ES-I3 (cell line): Measurements from ENCODE around the gene CCDC43.
"Not testable (repeated sequence)": the region's sequence is repeated elsewhere in the genome, so short reads cannot be mapped to it uniquely, and the experiment has no call there.

Source experiments
- H3K36me3 ChIP-seq: 2 replicates; pipeline ENCODE4 v1.6.1; 2013; ENCODE audit warnings: mild to moderate bottlenecking, low read length, control low read depth, moderate library complexity; ENCODE audit not compliant: insufficient read depth
- H3K4me1 ChIP-seq: 2 replicates; pipeline ENCODE4 v1.6.1; 2013; ENCODE audit warnings: mild to moderate bottlenecking, control low read depth, low read length; ENCODE audit not compliant: insufficient read depth
- H3K9ac ChIP-seq: 2 replicates; pipeline ENCODE4 v1.6.1; 2013; ENCODE audit warnings: low read depth, mild to moderate bottlenecking, low read length, moderate library complexity
- H3K9me3 ChIP-seq: 2 replicates; pipeline ENCODE4 v1.6.1; 2013; ENCODE audit warnings: mild to moderate bottlenecking, low read length, moderate library complexity; ENCODE audit not compliant: control insufficient read depth, insufficient read depth

CCDC43 gene

DNA sequence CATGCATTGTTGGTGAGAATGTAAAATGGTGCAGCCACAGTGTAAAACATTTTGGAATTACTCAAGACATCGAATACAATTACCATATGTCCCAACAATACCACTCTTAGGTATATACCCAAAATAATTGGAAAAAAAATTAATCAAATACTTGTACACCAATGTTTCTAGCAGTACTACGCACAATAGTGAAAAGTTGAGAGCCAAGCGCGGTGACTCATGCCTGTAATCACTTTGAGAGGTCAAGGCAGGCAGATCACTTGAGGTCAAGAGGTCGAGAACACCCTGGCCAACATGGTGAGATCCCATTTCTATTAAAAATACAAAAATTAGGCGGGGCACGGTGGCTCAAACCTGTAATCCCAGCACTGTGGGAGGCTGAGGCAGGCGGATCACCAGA, 36.8 kb downstream of the CCDC43 start:
- Histone ChIP-seq H3K36me3 (no peaks in the 10 kb centered on the region), H3K9ac (no peak overlapping the region), H3K4me1 (no peaks in the 10 kb centered on the region), H3K9me3 (peaks cover 5% of the 10 kb centered on the region; the same call in 1 of the 2 replicates)

DNA sequence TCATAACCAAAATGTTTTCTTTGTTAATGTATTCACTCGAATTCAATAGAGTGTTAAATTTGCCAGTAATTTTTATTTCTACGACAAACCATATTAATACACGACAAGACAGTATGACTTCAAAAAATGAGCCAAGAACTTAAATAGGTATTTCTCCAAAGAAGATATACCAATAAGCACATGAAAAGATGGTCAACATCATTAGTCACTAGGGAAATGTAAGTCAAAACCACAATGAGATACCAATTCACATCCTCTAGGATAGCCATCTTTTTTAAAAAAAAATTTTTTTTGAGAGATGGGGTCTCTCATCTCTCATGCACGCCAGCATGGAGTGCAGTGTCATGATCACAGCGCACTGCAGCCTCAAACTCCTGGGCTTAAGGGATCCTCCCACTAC, 38.3 kb downstream of the CCDC43 start:
- no peak overlapping the region for H3K9ac ChIP-seq

DNA sequence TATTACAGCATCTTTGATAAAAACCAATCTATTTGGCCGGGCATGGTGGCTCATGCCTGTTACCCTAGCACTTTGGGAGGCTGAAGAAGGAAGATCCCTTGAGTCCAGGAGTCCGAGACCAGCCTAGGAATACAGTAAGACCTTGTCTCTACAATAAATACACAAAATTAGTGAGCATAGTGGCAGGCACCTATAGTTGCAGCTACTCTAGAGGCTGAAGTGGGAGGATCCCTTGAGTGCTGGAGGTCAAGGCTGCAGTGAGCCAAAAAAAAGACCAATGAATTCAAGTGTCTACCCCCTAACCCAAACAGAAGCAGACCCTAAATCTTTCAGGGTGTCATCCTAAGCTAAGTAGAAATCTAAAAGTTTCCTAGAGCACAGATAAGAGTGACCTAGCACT, 40.6 kb downstream of the CCDC43 start:
- H3K4me1 ChIP-seq: no peaks in the 10 kb centered on the region

More for the DNA sequence above, 38.3 kb downstream of the CCDC43 start:
- no peaks in the 10 kb centered on the region for H3K4me1 ChIP-seq
- H3K9me3 ChIP-seq: peaks cover 5% of the 10 kb centered on the region; the same call in 1 of the 2 replicates
- no peaks in the 10 kb centered on the region for H3K36me3 ChIP-seq

DNA sequence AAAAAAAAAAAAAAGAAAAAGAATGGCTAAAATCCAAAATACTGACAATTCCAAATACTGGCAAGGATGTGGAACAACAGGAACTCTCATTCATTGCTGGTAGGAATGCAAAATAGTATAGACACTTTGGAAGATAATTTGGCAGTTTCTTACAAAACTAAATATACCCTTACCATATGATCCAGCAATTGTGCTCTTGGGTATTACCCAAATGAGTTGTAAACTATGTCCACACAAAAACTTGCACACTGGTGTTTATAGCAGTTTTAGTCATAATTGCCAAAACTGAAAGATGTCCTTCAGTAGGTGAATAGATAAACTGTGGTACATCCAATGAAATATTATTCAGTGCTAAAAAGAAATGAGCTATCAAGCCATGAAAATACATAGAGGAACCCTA, 41.8 kb downstream of the CCDC43 start:
- no peak overlapping the region for H3K9ac ChIP-seq
- H3K36me3 ChIP-seq: no peaks in the 10 kb centered on the region
- no peaks in the 10 kb centered on the region for H3K9me3 ChIP-seq
- H3K4me1 ChIP-seq: no peaks in the 10 kb centered on the region

More for the DNA sequence above, 40.6 kb downstream of the CCDC43 start:
- no peaks in the 10 kb centered on the region for H3K36me3 ChIP-seq
- no peaks in the 10 kb centered on the region for H3K9me3 ChIP-seq
- H3K9ac ChIP-seq: no peak overlapping the region

GRCh38 chr17:44646280-44646679, 43.3 kb downstream of the CCDC43 start:
- H3K9ac ChIP-seq: no peak overlapping the region
- H3K4me1 ChIP-seq: no peaks in the 10 kb centered on the region
- no peaks in the 10 kb centered on the region for H3K36me3 ChIP-seq
- no peaks in the 10 kb centered on the region for H3K9me3 ChIP-seq

GRCh38 chr17:44645341-44645740, 44.2 kb downstream of the CCDC43 start:
- H3K4me1 ChIP-seq: no peaks in the 10 kb centered on the region
- no peaks in the 10 kb centered on the region for H3K9me3 ChIP-seq
- no peaks in the 10 kb centered on the region for H3K36me3 ChIP-seq
- no peak overlapping the region for H3K9ac ChIP-seq

- Histone ChIP-seq H3K4me1 (no peaks in the 10 kb centered on the region), H3K9ac (no peak overlapping the region), H3K9me3 (no peaks in the 10 kb centered on the region), H3K36me3 (no peaks in the 10 kb centered on the region)
These were observed 46.7 kb downstream of the CCDC43 start for GRCh38 chr17:44642834-44643233.

- Histone ChIP-seq H3K4me1 (no peaks in the 10 kb centered on the region), H3K9me3 (no peaks in the 10 kb centered on the region), H3K36me3 (no peaks in the 10 kb centered on the region), H3K9ac (no peak overlapping the region)
These were observed 52.5 kb downstream of the CCDC43 start for GRCh38 chr17:44637066-44637465.

DNA sequence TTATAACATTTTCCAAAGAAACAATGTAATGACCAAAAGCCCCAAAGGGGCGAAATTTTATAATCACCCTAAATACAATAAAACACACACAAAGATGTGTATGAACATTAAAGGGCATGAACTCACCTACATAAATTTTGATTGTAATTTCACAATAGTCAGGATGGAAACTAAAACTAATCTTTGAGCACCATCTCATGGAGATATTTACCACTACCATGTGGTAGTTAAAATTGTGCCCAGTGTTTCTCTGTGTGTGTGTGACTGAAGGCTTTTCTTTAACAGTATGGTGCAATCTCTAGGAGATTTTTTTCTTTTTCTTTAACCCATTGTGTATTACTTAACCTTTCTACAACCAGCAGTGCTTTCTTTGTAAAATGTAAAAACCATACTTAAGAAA, 53.0 kb downstream of the CCDC43 start:
- Histone ChIP-seq H3K9ac (no peak overlapping the region), H3K4me1 (no peaks in the 10 kb centered on the region), H3K36me3 (no peaks in the 10 kb centered on the region), H3K9me3 (no peaks in the 10 kb centered on the region)

GRCh38 chr17:44634401-44634800, 55.2 kb downstream of the CCDC43 start:
- H3K36me3 ChIP-seq, H3K4me1 ChIP-seq, H3K9ac ChIP-seq, H3K9me3 ChIP-seq: not testable (repeated sequence)

DNA sequence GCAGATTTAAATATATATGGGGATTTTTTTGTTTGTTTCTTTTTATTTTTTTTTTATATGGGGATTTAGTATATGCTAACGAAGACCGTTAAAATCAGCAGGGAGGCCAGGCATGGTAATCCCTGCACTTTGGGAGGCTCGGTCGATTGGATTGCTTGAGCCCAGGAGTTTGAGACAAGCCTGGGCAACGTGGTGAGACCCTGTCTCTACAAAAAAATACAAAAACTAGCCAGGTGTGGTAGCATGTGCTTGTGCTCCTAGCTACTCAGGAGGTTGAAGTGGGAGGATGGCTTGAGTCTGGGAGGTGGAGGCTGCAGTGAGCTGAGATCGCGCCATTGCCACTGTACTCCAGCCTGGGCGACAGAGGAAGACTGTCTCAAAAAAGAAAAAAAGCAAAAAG, 55.6 kb downstream of the CCDC43 start:
- Histone ChIP-seq H3K9me3 (no peaks in the 10 kb centered on the region), H3K4me1 (no peaks in the 10 kb centered on the region), H3K9ac (no peak overlapping the region), H3K36me3 (no peaks in the 10 kb centered on the region)

DNA sequence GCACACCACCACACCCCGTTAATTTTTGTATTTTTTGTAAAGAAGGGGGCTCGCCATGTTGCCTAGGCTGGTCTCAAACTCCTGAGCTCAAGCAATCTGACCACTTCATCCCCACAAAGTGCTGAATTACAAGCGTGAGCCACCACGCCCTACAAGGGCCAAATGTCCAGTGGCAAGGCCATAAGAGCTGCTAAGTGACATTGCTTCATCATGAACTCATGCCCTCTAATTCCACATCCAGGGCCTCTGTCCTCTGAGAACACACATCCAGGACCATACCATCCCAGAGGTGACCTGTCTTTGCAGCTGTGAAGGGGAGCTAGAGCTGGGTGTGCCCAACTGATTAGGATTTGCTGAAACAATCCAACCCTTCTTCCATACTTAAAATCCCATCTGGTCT, 58.9 kb downstream of the CCDC43 start:
- H3K9me3 ChIP-seq: no peaks in the 10 kb centered on the region
- peaks cover 11% of the 10 kb centered on the region; the same call in 1 of the 2 replicates for H3K4me1 ChIP-seq
- no peak overlapping the region for H3K9ac ChIP-seq
- H3K36me3 ChIP-seq: no peaks in the 10 kb centered on the region

DNA sequence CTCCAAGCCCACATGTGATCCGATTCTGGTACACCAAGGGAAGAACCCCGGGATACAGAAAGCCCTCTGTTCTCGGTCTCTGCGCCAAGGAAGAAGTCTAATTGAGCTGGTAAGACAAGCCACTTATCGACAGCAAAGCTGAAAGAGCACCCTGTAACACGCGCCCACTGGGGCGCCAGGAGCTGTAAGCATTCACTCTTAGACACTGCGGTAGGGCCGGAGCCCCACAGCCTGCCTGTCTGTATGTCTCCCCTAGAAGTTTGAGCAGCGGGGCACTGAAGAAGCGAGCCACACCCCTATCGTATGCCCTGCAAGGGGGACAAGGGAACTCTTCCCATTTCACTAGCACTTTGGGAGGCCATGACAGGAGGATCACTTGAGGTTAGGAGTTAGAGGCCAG, 60.3 kb downstream of the CCDC43 start:
- H3K9me3 ChIP-seq: no peaks in the 10 kb centered on the region
- peak overlapping the region; percentile 44; the same call in 1 of the 2 replicates for H3K9ac ChIP-seq
- H3K36me3 ChIP-seq: no peaks in the 10 kb centered on the region
- H3K4me1 ChIP-seq: peaks cover 11% of the 10 kb centered on the region; the same call in 1 of the 2 replicates

DNA sequence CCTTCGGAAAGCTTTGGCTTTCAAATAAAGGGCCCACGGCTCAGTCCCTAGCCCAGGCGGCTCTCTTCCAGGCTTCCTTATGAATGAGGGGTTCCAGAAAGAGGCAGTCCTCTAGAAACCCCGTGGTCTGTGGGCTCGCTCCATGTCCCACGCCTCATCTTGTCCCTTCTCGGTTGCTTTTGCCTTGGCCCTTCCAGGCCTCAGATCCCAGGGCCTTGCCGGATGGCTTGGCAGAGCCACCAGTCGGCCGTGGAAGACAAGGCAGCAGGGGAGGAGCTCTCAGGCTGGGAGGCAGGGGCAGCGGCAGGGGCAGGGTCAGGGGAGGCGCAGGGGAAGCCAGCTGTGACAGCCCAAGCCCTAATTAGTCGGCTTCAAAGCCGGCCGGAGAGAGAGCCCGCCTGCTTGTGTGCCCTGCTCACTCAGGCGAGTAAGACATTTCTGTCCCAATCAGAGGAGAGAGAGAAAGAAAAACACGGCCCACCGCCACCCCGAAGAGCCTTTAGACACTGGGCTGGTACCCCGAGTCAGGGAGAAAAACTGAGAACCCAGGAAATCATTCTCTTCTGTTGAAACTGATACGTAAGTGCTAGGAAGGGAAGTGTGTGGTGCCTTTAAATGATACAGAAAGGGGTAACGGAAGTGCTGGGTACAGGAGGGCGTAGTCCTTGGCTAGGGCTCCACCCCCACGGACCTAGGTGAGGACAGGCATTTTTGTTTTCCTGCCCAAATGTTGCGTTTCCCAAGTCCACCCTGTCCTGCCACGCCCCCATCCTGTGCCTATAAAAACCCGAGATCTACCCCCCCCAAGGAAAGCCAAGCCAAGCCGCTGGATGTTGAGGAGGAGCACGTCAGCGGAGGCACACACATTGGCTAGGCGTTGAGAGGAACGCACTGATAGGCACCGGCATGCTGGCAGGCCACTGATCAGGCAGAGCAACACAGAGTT, 61.1 kb downstream of the CCDC43 start:
- H3K9me3 ChIP-seq: no peaks in the 10 kb centered on the region
- peak overlapping the region; percentile 65 for H3K9ac ChIP-seq

More for the DNA sequence above, 61.1 kb downstream of the CCDC43 start:
- no peaks in the 10 kb centered on the region for H3K36me3 ChIP-seq
- H3K4me1 ChIP-seq: peaks cover 11% of the 10 kb centered on the region; the same call in 1 of the 2 replicates
